Osteoblast (primary cell): ENCODE results near the gene OR1K1. TPM values are rescaled to one million over a fixed set of nuclear protein-coding genes. Genes with fewer than 3 reads are reported as not detected.

ENCODE experiments used
- DNase-seq: peaks from one replicate; pipeline ENCODE4 v3.0.0; 2011; ENCODE audit warnings: low spot score, mixed read lengths; ENCODE audit not compliant: insufficient read length; ENCODE audit errors: missing footprints
- H2AFZ ChIP-seq: 2 replicates; pipeline ENCODE4 v1.6.0; 2011; ENCODE audit warnings: mild to moderate bottlenecking, low read length
- H3K27ac ChIP-seq: 2 replicates; pipeline ENCODE4 v1.5.1; 2011; ENCODE audit warnings: mild to moderate bottlenecking, low read depth, low read length, moderate library complexity
- H3K27me3 ChIP-seq: 2 replicates; pipeline ENCODE4 v1.6.0; 2012; ENCODE audit warnings: mild to moderate bottlenecking, control low read depth, inconsistent platforms, low read length, moderate library complexity; ENCODE audit not compliant: insufficient read depth
- H3K36me3 ChIP-seq: 2 replicates; pipeline ENCODE4 v1.5.1; 2011; ENCODE audit warnings: mild to moderate bottlenecking, low read length, control low read depth, moderate library complexity; ENCODE audit not compliant: insufficient read depth
- H3K4me1 ChIP-seq: 2 replicates; pipeline ENCODE4 v1.5.1; 2011; ENCODE audit warnings: mild to moderate bottlenecking, low read length, control low read depth, moderate library complexity; ENCODE audit not compliant: insufficient read depth
- H3K4me2 ChIP-seq: 2 replicates; pipeline ENCODE4 v1.6.0; 2011; ENCODE audit warnings: mild to moderate bottlenecking, low read length; ENCODE audit not compliant: insufficient read depth
- H3K4me3 ChIP-seq: fragments of 200-600 bp; sonication (generic); 3 replicates; pipeline ENCODE4 v1.5.1; 2012; ENCODE audit warnings: mild to moderate bottlenecking, low read length, inconsistent platforms; ENCODE audit not compliant: insufficient read depth
- H3K79me2 ChIP-seq: 2 replicates; pipeline ENCODE4 v1.6.0; 2012; ENCODE audit warnings: mild to moderate bottlenecking, low read length, control low read depth, inconsistent platforms; ENCODE audit not compliant: insufficient read depth
- H3K9me3 ChIP-seq: 2 replicates; pipeline ENCODE4 v1.5.1; 2011; ENCODE audit warnings: low read depth, low read length, control low read depth
- H4K20me1 ChIP-seq: 2 replicates; pipeline ENCODE4 v1.6.0; 2012; ENCODE audit warnings: mild to moderate bottlenecking, low read length, control low read depth; ENCODE audit not compliant: insufficient read depth
- CTCF ChIP-seq: IDR thresholded peaks from 2 replicates; pipeline ENCODE4 v1.5.1; 2011; ENCODE audit warnings: mild to moderate bottlenecking, low read depth, low read length, moderate library complexity; ENCODE audit errors: extremely low read depth
- total RNA-seq: library from RNA; depleted of rRNA; stranded (reverse); fragments of >200 nt; gene quantifications from 2 replicates; pipeline ENCODE4 v1.2.3, GENCODE V29; 2012

The OR1K1 gene
- total RNA-seq, 1 donor, result not detected

GRCh38 chr9:122844137-122844536 is 44.2 kb downstream of the OR1K1 start:
- no peak overlapping the region for H3K4me2 ChIP-seq
- H3K4me1 ChIP-seq, result no peaks in the 10 kb centered on the region
- no peak overlapping the region for H3K27ac ChIP-seq
- DNase-seq, result no peak
- H3K9me3 ChIP-seq, result no peaks in the 10 kb centered on the region
- H3K79me2 ChIP-seq, result no peaks in the 10 kb centered on the region
- no peak overlapping the region for H3K4me3 ChIP-seq
- no peaks in the 10 kb centered on the region for H3K27me3 ChIP-seq
- H2AFZ ChIP-seq, result no peak overlapping the region
- no peaks in the 10 kb centered on the region for H4K20me1 ChIP-seq
- H3K36me3 ChIP-seq, result peaks cover 24% of the 10 kb centered on the region
- TF ChIP-seq CTCF, result no peak

DNA sequence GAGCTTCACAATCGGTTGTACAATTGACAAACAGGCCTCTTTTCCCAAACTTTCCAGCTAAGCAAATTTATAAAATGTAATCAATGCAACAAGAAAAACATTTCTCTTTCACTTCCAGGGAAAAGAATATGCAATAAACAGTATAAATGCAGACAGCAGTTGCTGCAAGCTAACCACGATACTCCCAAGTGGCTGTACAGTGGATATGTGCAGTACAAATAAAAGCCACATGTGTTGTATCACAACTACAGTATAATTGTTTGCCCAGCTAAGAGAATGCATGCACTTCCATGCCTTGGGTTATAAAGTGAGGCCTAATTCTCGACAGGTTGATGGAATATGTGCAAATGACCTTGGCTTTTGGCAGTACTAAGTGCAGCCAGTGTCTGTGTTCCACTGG is 45.2 kb downstream of the OR1K1 start:
- no peak for DNase-seq
- H3K9me3 ChIP-seq, result no peaks in the 10 kb centered on the region

GRCh38 chr9:122846371-122846940 is 46.5 kb downstream of the OR1K1 start:
- no peaks in the 10 kb centered on the region for H3K9me3 ChIP-seq
- TF ChIP-seq CTCF, result no peak

More for the DNA sequence above, 45.2 kb downstream of the OR1K1 start:
- no peak for TF ChIP-seq CTCF
- no peaks in the 10 kb centered on the region for H3K27me3 ChIP-seq
- H3K4me3 ChIP-seq, result no peak overlapping the region
- H4K20me1 ChIP-seq, result no peaks in the 10 kb centered on the region
- H2AFZ ChIP-seq, result no peak overlapping the region
- no peaks in the 10 kb centered on the region for H3K4me1 ChIP-seq
- H3K4me2 ChIP-seq, result no peak overlapping the region
- H3K27ac ChIP-seq, result no peak overlapping the region
- H3K79me2 ChIP-seq, result no peaks in the 10 kb centered on the region
- peaks cover 31% of the 10 kb centered on the region for H3K36me3 ChIP-seq

DNA sequence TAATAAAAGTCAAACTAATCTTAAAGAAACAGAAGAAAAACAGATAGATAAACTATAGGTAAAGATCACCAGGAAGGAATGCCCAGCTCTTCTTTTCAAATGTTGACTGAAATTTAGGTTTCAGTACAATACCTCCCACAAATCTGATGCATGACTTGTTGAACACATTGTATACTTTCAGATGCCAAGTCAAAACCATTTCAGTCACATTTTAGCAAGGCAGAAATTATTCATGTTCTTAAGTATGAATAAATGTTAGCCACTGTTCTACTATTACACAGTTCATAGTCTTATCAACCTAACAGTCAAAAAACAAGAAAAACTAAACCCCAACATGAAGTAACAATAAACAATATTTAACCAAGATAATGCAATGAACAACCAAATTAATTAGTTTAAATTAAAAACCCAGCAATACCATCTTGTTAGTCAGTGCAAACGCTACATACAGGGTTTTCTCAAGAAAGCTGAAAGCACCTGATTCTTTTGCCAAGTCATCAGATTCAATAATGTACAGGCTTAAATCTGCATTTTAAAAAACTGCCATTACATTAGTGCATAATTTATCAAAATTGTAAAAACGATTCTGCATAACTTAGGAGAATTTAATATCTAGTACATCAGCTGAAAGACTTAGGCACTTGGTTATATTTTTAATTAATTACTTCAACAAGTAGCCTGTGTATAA is 48.5 kb downstream of the OR1K1 start:
- Histone ChIP-seq H3K4me1 (no peaks in the 10 kb centered on the region), H4K20me1 (no peaks in the 10 kb centered on the region), H3K36me3 (peaks cover 46% of the 10 kb centered on the region), H3K9me3 (no peaks in the 10 kb centered on the region), H3K27ac (no peak overlapping the region), H2AFZ (no peak overlapping the region), H3K27me3 (no peaks in the 10 kb centered on the region), H3K4me3 (no peak overlapping the region), H3K79me2 (no peaks in the 10 kb centered on the region), H3K4me2 (no peak overlapping the region)
- DNase-seq, result no peak
- no peak for TF ChIP-seq CTCF

More at GRCh38 chr9:122846371-122846940, 46.5 kb downstream of the OR1K1 start:
- Histone ChIP-seq H3K36me3 (peaks cover 43% of the 10 kb centered on the region), H3K27ac (no peak overlapping the region), H3K79me2 (no peaks in the 10 kb centered on the region), H3K4me3 (no peak overlapping the region), H4K20me1 (no peaks in the 10 kb centered on the region), H3K4me1 (no peaks in the 10 kb centered on the region), H2AFZ (no peak overlapping the region), H3K27me3 (no peaks in the 10 kb centered on the region), H3K4me2 (no peak overlapping the region)
- DNase-seq, result no peak

Other genes with a start within 250 kb of the OR1K1 start
- under 0.01 TPM in 1 of 2 replicates, not detected in the other for gene OR1N2, start 247.0 kb upstream of the OR1K1 start, total RNA-seq
- gene OR1L8, start 216.7 kb upstream of the OR1K1 start, total RNA-seq, result under 0.01 TPM in 1 of 2 replicates, not detected in the other
- gene OR1Q1, start 185.4 kb upstream of the OR1K1 start, total RNA-seq, result under 0.01 TPM in 1 of 2 replicates, not detected in the other
- gene OR1B1, start 142.5 kb upstream of the OR1K1 start, total RNA-seq, result not detected in 2 replicates
- not detected in 2 replicates for gene OR1L1, start 138.4 kb upstream of the OR1K1 start, total RNA-seq
- gene OR1L3, start 125.0 kb upstream of the OR1K1 start, total RNA-seq, result not detected in 2 replicates
- gene OR1L4, start 76.1 kb upstream of the OR1K1 start, total RNA-seq, result not detected in 2 replicates
- not detected in 2 replicates for gene OR1L6, start 57.8 kb upstream of the OR1K1 start, total RNA-seq
- not detected in 2 replicates for gene OR5C1, start 11.2 kb upstream of the OR1K1 start, total RNA-seq
- gene PDCL, start 28.5 kb downstream of the OR1K1 start, total RNA-seq, result 31.8 and 37.3 TPM in 2 replicates
- gene RC3H2, start 105.2 kb downstream of the OR1K1 start, total RNA-seq, result 49.2 and 52.5 TPM in 2 replicates
- gene ZBTB6, start 113.2 kb downstream of the OR1K1 start, total RNA-seq, result 13.8 TPM in 2 replicates
- gene ZBTB26, start 131.4 kb downstream of the OR1K1 start, total RNA-seq, result 5.0 and 5.4 TPM in 2 replicates
- 49.2 and 56.9 TPM in 2 replicates for gene RABGAP1, start 140.9 kb downstream of the OR1K1 start, total RNA-seq
- gene GPR21, start 233.5 kb downstream of the OR1K1 start, total RNA-seq, result 1.4 and 2.7 TPM in 2 replicates